SK-N-DZ (cell line): Measurements from ENCODE around the gene CUX1.

Experiments used
- DNase-seq: peaks from one replicate; pipeline ENCODE4 v3.0.0-alpha.2; 2015; ENCODE audit warnings: low spot score

CUX1 gene

GRCh38 chr7:102097601-102098161 lies 280.3 kb downstream of the CUX1 start:
- DNase-seq: no peak

DNA sequence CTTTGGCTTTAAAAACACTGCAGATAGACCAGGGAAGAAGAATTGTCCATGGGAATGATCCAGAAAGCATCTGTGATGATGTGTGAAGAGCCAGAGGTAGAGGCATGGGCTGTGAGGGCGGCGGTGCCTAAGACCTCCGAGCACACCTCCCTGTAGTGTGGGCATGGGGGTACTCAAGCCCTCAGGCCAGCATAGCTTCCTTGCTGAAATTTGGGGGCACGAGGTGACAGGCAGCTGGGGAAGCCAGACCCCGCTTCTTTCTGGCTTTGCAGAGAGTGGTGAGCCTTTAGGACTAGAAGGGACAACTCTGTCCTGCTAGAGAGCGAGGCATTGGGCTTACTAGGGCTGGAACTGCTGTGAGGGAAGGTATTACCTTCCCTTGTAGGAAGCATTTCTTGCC lies 281.6 kb downstream of the CUX1 start:
- DNase-seq: no peak

- DNase-seq: no peak
These were observed 282.0 kb downstream of the CUX1 start for GRCh38 chr7:102099474-102099873.

DNA sequence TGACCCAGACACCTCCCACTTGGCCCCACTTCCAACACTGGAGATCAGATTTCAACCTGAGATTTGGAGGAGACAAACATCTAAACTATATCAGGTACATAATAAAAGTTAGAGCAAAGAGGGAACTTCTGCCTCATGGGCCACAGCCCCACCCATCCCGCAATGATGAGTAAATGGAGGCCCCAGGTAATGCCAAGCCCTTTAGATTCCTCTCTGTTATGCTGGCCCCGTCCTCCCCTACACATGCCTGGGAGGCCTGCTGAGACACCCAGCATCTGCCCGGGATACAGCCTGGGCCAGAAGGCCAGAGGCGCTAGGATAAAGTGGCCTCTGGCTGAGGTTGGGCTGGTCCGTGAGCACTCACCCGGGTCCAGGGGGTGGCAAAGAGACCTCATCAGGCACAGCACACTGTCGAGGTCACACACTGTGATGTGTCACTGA lies 283.7 kb downstream of the CUX1 start:
- no peak for DNase-seq

DNA sequence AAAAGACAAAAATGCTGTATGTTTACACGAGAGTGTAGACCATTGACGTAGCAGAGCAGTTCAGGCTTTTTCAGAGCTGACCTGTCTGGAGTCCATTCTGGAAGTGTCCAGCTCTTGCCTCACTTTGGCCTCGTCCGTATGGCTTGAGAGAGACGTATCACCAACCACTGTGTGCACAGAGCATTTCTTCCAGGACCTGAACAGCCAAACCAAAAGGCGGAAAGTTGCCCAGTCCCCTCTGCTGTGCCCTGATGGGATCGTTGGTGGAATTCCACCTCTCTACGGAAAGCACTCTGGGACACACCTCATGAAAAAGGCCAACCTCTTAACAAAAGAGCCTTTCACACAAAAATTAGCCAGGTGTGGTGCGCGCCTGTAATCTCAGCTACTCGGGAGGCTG lies 284.5 kb downstream of the CUX1 start:
- DNase-seq: no peak

DNA sequence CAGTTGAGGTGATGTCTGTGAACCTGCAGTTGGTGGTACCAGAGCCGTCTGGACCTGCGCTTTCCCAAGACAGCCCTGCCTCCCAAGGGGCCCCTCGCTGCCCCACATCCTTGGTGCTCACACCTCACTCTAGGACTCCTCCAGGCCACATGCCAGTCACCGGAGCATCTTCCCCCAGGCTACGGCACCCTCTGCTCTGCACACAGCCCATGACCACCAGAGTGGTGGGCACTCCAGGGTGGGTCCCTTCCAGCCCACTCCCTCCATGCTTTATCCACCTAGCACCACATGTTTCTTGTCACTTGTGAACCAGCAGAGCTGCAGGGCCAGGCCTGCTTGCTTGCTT lies 285.6 kb downstream of the CUX1 start:
- no peak for DNase-seq

- no peak for DNase-seq
These were observed 286.8 kb downstream of the CUX1 start for GRCh38 chr7:102104245-102104644.

GRCh38 chr7:102106625-102107024 lies 289.2 kb downstream of the CUX1 start:
- DNase-seq: no peak

DNA sequence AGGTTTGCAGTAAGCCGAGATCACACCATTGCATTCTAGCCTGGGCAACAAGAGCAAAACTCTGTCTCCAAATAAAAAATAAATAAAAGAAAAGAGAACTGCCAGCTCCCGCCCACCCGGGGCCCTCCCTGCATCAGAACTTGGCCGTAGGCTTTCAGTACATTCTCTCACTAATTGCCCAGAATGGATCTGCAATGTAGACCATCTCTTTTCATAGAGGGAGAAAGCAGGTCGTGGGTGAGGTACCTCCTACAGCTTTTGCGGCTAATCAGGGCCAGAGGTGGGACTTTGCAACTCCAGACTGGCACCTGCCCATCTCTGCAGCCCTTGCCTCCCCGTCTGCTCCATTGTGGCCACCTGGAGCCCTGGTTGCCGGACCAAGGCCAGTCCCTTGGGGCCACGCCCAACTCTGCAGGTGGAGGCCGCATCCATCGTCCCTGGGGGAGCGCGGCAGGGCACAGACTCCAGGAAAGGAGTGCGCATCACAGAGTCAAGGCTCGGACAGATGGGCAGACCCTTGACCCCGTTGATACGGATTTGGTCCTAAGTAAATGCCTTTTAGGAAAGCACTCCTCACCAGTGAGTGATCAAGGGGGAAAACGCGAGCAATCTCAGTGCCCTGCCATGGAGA lies 290.2 kb downstream of the CUX1 start:
- DNase-seq: no peak

DNA sequence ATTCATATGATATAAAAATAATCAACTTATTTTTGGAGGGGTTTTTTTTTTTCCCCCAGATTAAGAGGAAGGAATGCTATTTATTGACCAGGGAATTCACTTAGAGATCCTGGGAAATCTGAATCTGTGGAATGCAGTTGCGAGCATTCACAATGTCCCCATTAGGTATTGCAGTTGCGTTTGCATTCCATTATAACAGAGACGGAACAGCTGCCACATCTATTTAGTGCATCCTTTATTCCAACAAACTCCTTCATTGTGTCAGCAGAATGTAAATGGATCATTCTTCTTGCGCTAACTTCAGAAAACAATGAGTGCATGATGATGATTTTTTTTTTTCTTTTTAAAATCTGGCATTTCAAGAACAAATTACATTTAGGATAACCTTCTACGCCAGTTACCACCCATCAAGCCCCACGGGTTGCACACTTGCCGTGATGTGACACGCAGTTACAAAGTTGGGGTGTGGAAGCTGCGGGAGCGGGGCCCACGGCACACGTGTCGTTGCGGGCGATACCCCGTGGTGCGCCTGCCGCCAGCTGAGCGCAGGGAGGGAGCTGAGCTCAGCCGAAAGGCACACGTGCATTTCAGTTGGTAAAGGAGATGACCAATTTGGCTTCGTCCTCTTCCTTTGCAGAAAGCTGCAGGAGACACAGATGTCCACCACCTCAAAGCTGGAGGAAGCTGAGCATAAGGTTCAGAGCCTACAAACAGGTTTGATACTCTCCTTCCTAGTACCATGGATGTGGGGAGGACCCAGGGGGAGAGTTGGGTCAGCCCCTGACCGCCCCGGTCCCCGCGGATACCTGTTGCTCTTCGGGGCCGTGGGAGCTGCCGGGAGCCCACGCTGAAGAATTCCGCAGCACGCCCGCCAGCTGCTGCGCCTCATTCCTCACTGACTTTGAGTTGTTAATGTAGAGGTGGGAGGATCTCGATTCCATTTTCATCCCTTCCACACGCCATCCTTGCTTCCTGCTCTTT lies 293.9 kb downstream of the CUX1 start:
- no peak for DNase-seq

GRCh38 chr7:102115181-102115580 lies 297.8 kb downstream of the CUX1 start:
- DNase-seq: no peak

DNA sequence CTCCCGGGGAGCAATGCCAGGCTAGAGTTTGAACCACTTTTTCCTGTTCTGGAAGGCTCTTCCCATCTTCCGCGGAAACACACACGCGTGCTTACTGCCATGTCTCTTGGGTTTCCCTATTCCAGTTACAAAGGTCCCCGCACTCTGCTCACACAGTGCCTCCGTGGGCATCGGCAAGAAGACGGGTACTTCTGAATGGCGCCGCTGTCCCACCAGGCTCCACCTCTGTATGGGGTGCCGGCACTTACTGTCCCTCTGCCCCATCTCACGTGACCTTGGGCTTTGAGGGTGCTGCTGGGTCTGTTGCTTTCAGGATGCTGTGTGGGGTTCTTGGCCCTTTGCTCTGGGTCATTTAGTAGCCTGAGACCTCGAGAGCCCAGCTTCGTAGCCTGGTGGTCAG lies 298.5 kb downstream of the CUX1 start:
- no peak for DNase-seq

DNA sequence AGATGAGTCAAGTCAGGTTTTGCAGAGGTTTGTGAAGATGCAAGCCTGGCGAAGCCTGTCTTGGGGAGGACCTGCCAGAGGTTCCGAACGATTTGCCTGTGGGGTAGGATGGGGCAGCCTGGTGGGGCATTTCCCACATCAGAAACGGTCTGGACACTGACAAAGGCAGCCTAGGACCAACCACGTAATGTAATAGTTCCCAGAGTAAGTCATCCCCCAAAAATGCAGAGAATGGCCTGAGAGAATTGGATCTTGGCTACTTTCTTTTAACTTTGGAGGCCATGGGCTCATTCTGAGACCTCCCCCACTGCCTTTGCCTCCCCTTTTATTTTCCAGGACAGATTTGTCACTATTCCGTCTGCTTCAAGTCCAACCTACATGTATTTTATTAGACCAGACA lies 300.3 kb downstream of the CUX1 start:
- DNase-seq: no peak

DNA sequence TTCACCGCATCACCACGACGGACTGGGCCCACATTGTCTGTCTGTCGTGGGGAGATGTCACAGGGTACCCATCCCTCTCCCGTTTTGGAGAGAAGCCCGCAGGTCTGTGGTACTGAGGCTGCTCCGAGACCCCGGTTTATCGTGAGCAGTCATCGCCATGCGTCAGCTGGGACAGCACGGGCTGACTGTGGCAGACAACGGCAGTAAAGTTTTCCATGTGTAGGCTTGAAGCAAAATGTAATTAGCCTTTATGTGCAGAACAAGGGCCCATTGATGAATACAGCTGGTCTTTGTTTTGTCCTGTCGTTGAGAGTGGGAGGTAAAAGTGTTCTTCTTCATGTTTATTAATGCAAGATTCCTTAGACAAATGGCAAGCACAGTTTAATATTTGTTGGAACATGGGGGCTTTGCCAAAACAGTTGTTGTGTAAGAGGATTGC lies 301.8 kb downstream of the CUX1 start:
- no peak for DNase-seq

DNA sequence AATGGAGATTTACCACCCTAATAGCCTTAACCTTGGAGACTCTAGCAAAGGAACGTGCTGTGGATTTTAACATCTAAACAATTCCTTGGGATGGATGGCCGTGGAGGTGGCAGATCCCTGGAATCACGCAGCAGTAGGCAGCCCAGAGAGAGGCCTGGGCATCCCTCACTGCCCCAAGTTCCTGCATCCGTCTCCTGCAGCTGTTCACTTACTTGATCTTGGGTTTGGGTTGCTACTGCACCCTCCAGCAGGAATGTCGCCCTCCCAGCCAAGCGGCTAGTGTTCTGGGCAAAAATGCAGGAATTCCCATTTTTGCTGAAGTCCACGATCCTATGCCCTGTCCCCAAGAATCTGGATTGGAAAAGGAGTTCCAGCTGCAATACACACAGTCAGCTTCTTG lies 302.5 kb downstream of the CUX1 start:
- DNase-seq: no peak

- DNase-seq: no peak
These were observed 303.3 kb downstream of the CUX1 start for GRCh38 chr7:102120666-102121195.

GRCh38 chr7:102122026-102122425 lies 304.6 kb downstream of the CUX1 start:
- DNase-seq: no peak

DNA sequence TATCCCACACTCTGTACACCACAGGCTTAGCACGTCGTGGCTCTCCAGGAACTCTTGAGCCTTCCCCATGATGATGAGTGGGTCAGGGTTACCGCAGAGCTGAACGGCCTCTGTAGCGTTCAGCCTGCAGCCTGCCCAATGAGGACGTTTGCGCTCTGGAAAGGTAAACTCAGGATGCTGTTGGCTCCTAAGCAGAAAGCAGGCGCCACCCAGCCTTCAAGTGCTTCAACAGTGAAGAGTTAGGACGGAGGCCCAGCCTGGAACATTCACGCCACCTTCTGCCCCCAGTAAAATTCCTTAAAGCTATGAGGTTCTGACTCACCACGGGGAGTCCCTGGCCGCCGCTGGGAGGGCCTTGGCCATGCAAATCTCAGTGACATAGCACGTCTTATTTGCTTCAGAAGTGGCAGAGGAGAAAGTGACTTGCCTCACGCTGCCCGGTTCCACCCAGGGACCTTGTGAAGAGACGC lies 307.7 kb downstream of the CUX1 start:
- no peak for DNase-seq

DNA sequence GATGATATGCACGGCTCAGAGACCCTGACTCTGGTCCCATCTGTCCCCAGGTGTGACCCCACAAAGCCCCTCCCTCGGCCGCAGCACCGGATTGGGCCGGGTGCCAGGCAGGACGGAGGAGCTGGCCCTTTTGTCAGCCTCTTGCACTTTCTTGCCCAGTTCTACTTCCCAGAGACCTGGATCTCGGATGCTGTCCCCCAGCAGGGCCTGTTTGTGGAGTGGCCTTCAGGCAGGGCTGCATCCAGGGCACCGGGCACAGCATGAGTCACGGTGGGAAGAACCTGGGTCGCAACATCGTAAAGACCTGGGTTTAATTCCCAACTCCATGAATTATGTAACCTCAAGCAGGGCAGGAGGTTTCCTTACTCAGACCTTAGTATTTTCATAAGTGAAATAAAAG lies 310.9 kb downstream of the CUX1 start:
- no peak for DNase-seq

DNA sequence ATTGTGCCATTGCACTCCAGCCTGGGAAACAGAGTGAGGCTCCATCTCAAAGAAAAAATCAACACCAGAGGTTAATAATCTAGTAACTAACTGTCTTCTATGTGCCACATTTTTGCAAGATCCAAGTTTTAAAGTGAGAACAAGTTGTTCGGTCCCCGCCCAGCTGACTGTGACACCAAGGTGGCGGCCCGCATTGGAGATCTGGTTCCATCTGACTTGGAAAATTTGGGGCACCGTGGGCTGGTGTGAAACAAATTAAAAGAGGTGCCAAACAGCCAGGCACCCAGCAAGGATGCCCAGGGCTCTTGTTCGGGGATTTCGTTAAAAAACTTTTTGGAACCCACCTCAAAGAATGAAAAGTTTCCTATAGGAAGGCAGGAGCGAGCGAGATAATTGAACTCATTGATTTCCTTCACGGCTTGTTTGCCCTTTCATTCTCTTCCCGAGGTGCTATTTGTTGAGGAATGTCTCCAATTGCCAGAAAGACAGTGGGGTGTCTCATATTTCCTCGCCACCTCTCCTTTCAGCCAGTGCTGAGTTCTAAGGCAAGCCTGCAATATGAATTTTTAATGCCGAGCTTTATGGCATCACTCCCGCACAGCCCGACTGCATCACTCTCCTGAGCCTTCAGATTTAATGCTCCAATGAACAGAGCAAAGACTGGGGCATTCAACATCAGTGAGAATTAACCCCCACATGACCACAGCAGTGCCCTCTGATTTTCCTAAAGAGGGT lies 312.4 kb downstream of the CUX1 start:
- DNase-seq: no peak

DNA sequence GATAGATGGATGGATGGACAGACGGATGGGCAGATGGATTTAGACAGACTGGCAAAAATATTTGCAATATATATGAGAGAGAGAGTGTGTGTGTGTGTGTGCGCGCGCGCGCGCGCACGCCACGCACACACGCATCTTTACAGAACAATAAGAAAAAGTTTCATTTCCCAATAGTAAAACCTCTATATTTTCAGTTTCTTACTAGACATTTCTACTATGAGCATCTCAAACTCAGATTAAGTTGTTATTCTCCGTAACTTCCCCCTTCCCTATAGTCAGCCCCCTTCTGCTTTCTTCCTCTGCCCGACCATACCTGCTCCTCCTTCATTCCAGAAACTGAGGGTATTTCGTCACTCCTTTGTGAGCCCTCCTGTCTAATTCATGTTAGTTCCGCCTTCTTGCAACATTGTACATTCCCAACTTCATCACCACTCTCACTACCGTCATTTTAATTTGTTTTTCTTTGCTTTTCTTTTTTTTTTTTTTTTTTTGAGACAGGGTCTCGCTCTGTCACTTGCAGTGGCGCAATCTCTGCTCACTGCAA lies 314.9 kb downstream of the CUX1 start:
- no peak for DNase-seq
